HG03460 (cell line): ENCODE data around the gene MYH1.
"Not testable (repeated sequence)": the region's sequence is repeated elsewhere in the genome, so short reads cannot be mapped to it uniquely, and the experiment has no call there.

Source experiments
- ATAC-seq: cut with Tn5 transposase; IDR thresholded peaks from one replicate; pipeline ENCODE4 v1.9.1; 2021; ENCODE audit not compliant: unreplicated experiment

MYH1 gene

DNA sequence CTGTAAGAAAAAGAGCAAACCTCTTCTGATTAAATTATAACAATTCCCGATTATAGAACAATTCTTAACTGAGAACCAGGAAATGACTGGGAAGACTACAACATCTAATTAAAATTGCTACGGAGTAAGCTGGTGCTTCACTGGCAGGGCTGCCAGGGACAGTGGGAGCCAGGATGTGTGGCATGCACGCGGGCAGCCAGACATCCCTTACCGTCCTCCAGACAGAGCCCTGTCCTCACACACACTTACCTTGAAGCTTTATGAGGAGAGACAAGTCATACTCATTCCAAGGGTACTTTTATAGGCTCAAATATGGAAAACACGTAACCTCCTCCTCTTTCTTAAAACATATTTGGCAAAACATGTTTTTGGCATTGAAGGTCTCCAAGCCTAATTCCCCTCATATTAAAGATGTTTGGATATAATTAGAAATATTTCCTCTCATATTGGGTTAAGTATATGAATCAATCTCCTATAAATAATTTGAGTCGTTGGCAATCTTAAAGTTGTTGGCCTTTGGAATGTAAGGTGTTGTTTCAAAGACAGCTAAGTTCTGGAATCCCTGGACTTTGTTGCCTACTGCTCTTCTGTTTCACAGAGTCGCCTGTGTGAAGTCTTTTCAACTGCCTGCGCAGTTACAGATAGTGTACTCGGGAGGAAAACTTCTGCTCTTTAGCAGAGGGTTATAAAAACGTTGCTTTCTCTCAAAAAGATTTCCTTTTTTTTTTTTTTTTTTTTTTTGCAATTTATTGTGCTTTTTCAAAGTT, at the start of gene MYH1:
TSS of gene MYH1 (minus strand) at position 272 of the 767 bp plus-strand sequence. CDS start 1,900 bp downstream, outside the sequence.
- ATAC-seq = no peak

DNA sequence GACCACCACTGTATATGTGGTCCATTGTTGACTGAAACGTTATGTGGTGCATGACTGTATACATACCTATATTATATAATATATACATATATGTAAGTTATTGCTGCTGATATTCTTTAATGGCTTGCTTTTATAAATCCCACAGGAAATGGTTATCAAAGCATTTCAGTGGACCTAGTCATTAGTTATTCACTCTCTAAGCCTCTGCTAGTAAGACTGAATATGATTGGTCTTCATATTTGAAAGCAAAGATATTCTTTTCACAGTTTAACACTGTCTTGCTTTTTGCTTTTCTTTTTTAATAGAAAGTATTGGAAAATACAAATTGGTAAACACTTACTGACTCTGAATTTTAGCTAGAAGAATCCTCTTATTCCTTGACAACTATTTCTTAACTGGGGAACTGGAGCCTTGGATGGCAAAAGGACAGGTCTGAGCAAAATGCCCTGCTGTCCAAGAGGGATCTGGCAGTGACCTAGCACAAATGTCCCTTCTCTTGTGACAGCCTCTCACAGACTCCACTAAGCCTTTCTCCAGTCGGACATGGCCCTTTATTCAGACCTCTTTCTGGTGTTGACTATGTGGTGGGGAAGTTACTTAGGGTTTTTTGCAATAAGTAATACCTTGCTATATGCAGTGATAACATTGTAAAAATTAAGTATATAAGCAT, 45.8 kb upstream of the MYH1 start:
- ATAC-seq = no peak

GRCh38 chr17:10558049-10558448, 39.7 kb upstream of the MYH1 start:
- ATAC-seq = no peak

- no peak for ATAC-seq
Measured at GRCh38 chr17:10557422-10557821, 39.1 kb upstream of the MYH1 start.

DNA sequence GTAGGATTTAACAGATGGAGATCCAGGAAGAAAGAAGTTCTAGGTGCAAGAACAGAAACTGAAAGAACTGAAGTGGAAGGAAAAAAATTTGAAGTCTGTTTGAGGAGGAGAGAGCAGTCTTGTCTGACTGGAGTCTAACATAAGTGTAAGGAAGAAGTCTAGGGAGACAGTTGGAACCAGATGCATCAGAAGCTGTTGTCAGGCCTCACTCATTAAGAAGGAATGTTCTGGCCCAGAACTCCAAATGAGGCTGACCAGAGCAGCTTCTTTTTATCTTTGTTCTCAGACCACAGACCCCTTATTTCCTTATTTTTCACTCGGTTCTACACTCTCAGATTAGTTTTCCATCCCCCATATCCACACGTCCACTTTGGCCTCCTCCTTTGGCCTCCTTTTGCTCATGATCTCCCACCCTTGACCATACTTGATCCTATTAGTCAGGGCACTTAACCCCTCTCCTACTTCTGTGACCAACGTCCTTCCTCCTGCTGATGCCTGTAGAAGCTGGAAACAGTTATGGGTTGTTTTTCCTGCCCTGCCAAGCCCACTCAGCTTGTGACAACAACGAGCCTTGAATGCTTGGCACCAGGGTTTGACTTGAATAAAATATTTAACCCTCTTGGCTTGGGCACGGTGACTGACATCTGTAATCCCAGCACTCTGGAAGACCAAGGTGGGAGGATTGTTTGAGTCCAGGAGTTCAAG, 38.1 kb upstream of the MYH1 start:
- no peak for ATAC-seq

- no peak for ATAC-seq
Measured at GRCh38 chr17:10550014-10550413, 31.7 kb upstream of the MYH1 start.

DNA sequence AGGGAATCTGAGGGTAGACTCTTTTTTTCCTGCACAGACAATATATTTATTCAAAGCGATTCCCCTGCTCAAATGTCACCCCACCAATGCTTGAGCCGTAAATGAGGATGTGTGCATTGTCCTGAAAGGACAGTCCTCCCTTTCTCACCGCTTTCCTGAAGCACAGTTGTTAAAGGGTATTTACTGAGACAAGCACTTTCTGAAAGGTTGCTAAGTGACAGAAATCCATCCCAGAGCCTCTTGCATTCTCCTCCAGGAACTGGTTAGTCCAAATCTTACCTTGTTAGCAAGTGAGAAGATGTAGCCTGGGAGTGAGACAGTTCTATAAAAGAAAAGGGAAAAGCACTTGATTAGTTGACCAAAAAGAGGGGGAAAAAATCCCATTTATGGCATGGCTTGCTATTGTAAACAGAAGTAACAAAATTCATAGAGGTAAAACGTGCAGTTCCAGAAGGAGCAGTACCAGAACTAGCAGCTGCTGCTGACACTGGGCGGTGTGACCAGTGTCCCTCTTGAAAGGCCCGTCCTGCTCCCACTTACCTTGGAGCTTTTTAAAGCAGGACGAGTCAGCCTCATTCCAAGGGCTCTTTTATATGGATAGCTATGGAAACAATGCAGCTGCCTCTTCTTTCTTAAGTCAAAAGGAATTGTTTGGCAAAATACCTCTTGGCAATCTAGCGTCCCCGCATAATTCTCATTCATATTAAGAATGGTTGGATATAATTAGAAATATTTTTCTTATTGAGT, 30.9 kb upstream of the MYH1 start, which contains the start of gene MYH2:
TSS of gene MYH2 (minus strand) at position 563 of the 747 bp plus-strand sequence. CDS start 1,738 bp downstream, outside the sequence.
- ATAC-seq = no peak

DNA sequence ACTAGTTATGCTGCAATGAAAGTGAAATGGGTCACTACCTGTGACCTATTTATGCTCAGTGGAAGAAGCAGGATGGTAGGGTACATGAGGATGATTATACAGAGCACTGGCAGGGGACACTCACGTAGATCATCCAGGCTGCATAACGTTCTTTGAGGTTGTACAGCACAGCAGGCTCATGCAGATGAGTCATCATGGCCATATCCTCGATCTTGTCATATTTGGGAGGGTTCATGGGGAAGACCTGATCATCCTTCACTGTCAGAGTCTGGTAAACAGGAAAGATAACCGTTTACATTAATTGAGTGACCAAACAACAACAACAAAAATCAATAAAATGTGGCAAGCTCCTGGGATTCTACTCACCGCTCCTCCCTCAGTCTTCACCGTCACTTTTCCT, 29.0 kb upstream of the MYH1 start:
- ATAC-seq = no peak

GRCh38 chr17:10543486-10543885, 25.1 kb upstream of the MYH1 start:
- not testable (repeated sequence) for ATAC-seq

DNA sequence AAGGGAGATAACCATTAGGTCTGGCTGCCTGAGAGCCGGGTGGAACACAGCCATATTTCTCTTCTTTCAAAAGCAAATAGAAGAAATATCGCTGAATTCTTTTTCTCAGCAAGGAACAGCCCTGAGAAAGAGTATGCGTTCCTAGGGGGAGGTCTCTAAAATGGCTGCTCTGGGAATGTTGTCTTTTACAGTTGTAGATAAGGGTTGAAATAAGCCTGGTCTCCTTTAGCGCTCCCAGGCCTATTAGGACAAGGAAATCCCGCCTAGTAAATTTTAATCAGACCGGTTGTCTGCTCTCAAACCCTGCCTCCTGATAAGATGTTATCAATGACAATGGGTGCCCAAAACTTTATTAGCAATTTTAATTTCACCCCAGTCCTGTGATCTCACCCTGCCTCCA, 22.8 kb upstream of the MYH1 start:
- not testable (repeated sequence) for ATAC-seq

GRCh38 chr17:10532026-10532425, 13.7 kb upstream of the MYH1 start:
- ATAC-seq = no peak

DNA sequence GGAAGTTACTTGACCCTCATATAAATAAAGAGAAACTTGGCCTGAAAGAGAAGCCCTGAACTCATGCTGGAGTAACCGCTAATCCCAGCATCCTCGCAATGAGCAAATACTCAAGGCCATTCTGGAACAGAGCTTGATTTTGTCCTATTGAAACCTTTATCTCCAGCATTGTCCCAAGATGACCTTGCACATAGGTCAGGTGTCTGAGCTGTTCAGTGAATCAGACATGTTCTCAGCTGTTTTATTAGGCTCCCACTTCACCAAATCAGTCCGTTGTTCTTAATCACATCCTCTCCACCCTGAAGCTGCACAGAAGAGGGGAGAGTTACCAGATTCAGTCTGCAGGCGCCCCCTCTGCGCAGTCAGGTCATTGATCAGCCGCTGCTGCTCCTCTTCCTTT, 9.1 kb upstream of the MYH1 start:
- ATAC-seq = no peak

DNA sequence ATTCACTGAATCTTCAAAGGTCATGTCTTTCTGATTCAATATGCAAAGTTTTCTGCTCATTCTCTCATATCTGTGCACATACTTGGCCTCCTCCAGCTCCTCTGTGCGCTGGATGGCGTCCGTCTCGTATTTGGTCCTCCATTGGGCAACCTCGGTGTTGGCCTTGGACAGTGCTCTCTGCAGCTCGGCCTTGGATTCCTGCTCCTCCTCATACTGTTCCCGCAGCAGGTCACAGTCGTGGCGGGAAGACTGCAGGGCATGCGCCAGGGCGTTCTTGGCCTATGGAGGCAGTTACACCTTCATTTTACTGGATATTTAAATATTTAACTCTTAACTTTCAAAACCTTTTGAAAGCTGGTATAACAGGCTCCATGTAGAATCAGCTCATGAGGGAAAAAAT, 8.2 kb upstream of the MYH1 start:
- ATAC-seq = no peak

DNA sequence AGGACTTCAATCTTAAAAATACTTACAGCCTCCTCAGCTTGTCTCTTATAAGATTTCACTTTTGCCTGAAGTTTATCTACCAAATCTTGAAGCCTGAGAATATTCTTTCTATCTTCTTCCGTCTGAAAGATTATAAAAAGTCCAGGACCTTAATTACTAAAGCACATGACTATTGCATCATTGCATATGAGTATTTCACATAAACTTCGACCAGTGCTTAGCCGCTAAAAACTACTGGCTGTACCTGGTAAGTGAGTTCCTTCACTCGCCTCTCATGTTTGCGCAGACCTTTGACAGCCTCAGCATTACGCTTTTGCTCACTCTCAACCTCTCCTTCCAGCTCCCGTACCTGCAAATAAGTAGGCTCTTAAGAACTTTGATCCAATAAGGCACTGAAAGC, 4.7 kb upstream of the MYH1 start:
- ATAC-seq = no peak

- ATAC-seq = no peak
Measured at GRCh38 chr17:10521949-10522348, 3.6 kb upstream of the MYH1 start.

- no peak for ATAC-seq
Measured at GRCh38 chr17:10516638-10517037, 1.7 kb downstream of the MYH1 start.

- ATAC-seq = no peak
Measured at GRCh38 chr17:10516065-10516464, 2.3 kb downstream of the MYH1 start.

GRCh38 chr17:10513299-10514067, 4.9 kb downstream of the MYH1 start:
- no peak for ATAC-seq

- ATAC-seq = no peak
Measured at GRCh38 chr17:10512856-10513255, 5.5 kb downstream of the MYH1 start.

DNA sequence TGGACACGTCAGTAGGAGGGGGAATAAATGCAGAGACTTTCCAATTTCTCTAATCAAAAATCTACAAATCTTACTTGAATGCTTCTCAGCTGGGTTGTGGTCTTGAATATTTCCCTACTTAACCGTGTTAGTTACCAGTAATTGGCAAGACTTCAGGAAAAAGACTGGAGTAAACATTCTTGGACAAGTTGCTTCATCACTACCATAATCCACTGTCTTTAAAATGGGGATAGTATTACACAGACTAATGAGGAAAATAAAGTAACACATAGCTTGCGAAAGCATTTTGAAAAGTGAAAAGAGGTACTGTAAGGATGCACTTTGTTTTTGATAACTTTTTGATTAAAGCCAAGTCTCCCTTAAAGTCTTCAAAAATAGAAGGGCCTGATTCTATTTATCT, 18.4 kb downstream of the MYH1 start:
- ATAC-seq = no peak
